CD4-positive, alpha-beta T cell treated with Interleukin-4 for 4 hours (primary cell): ENCODE measurements around the gene MAGI1.

Source experiments
- DNase-seq: peaks from one replicate; pipeline ENCODE4 v3.0.0-alpha.2; 2020

MAGI1 gene

GRCh38 chr3:65785065-65785645, 253.6 kb downstream of the MAGI1 start:
- DNase-seq = peak; percentile 2

DNA sequence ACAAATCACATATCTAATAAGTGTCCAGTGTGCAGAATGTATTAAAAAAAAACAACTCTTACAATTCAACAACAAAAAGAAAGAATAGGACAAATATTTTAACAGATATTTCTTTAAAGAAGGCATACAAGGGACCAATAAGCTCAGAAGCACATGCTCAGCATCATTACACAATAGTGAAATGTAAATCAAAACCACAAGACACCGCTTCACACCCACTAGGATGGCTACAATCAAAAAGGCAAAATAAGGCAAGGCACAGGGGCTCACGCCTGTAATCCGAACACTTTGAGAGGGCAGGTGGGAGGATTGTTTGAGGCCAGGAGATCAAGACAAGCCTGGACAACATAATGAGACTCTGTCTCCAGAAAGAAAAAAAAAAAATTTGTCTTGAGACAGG, 255.6 kb downstream of the MAGI1 start:
- no peak for DNase-seq

DNA sequence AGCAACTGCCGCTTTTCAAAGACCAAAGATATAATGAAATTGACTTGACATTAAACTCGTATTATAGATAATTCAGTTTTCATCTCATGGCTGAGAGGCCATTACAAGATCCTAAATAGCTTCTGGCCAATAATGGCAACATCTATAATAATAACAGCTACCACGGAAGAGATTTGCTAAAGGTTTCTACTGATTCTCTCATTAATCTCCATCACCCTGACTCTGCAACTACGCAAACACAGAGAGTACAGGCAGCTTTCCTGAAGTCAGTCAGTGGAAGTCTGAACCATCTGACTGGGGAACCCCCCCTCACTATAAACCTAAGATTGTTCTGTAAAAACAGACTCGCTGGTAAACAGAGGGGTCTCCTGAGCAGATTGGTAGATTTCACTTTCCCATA, 257.1 kb downstream of the MAGI1 start:
- no peak for DNase-seq

GRCh38 chr3:65779390-65779789, 259.3 kb downstream of the MAGI1 start:
- DNase-seq = no peak

DNA sequence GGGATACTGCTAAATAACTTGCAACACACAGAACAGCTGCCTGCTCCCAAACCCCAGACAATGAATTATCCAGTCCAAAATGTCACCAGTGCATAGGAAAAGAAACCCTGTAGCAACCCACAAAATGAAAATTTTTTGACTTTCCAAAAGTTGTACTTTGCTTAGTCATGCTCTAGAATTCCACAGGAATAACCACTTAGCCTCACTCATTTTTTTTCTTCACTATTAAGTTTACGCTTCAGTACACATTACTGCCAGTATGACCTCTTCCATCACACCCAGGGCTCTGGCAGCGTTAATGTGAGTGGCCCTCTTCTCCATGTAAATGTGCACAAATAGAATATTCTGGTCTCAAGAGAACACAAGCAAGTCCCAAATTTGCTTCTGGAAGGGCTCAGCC, 259.8 kb downstream of the MAGI1 start:
- no peak for DNase-seq

DNA sequence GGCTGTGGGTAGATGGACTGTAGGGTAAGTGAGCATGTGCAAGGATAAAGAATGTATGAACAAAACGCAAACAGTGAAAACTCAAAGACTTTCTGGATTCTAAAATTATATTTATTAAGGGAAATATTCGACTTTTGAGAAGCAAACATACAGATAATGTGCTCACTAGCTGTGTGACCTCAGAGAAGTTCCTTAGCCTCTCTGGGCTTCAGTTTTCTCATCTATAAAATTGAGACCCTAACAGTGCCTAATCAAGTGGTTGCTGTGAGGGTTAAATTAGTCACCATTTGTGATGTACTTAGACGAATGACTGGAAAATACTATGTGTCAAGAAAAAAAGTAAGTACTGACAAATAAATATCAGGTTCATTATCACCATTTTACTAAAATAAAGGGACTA, 261.7 kb downstream of the MAGI1 start:
- DNase-seq = no peak

DNA sequence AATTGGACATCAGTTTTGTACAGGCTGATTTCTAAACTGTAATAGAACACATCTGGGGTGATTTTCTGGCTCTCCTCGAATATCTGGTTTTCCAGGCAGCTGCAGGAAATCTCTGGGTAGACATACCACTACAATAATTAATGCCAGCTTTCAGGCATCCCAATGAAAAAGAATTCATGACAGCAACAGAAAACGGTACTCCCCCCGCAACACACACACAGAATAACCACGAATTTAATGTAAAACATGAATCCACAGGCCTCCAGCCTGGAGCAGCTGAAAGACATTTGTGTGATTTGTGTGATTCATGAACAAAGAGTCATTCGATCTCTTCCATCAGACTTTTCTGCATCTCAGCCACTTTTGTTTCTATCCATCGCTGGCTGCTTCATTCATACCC, 262.2 kb downstream of the MAGI1 start:
- DNase-seq = no peak

GRCh38 chr3:65776081-65776480, 262.6 kb downstream of the MAGI1 start:
- no peak for DNase-seq

DNA sequence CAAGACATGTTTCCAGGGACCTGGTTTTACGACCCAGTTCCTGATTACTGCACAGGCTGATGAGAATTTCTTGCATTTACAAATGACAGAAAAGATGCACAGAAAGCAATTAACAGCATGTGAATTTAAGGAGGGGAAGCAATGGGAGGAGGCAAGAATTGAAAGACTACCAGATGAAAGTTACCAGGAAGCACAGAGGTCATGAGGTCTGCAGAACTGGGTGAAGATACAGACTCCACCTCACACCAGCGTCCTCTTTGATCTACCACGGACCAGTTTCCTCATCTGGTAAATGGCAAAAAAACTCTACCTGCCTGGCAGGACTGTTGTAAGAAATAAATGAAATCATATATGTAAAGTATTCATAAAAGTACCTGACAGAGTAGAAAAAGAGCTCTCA, 266.0 kb downstream of the MAGI1 start:
- no peak for DNase-seq

DNA sequence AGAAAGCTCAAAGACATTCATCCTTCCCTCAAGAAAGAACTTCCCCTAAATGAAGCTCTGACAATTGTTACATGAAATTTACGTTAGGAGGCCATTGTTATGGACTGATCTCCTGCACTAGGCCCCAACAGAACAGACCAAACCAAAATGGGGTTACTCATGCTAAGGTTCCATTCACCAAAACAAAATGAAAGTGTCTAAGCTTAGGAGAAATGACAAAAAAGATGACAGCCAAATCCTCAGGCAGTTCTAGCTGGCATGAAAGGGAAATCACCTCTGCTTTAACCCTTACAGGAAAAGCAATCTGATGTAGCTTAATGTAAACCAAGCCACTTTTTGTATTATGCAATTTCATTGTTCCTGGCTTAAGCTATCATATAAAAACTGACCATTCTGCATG, 271.2 kb downstream of the MAGI1 start:
- DNase-seq = no peak

DNA sequence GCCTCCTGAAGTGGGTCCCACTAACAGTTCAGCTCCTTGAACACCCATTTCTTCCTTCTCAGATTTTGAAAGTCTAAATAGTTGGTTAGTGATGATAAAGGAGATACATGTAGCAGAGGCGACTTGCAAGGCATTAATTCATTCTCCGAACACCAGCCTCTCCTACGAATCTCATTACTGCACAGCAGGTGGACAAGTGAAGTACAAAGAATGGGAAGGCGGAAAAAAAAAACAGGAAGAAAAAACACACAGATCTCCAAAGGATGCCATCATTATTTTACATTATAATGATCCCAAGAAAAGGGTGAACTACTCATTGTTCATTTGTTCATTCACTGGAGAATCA, 276.5 kb downstream of the MAGI1 start:
- DNase-seq = no peak

DNA sequence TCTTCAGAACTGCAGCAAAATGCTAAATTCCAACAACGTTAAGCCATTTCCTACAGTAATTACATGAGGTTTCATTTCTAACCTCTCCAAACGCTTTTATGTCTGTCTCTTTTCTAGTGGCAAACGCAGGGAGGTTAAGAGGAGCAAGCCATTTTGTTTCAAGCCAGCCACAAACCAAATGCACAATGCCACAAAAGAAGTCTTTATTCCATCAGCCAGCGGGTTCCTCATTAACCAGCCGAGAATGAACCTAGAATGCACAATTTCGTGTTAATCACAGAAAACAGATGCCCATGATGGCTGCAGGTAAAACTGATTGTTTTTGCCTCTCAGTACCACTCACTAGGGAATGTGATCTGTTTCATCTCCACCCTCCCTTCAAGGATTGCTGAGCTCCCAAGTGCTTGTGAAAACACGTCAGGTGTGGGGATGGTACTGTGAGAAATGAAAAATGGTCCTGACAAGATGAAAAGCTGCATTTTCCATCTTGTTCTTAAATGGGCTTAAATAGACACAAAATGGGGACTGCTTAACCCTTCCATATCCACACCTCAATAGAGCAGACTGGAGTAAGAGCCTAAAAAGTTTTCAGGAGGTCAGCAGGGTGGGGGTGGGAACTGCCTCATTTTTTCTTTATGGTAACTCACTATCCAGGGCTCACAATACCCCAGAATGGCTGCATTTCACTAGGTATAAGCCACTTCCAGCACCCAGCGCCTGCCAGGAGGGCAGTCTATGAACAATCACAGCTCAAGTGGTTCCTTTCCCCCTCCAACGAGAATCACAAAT, 277.1 kb downstream of the MAGI1 start:
- DNase-seq = no peak

- no peak for DNase-seq
These were observed 279.7 kb downstream of the MAGI1 start for GRCh38 chr3:65758876-65759598.

DNA sequence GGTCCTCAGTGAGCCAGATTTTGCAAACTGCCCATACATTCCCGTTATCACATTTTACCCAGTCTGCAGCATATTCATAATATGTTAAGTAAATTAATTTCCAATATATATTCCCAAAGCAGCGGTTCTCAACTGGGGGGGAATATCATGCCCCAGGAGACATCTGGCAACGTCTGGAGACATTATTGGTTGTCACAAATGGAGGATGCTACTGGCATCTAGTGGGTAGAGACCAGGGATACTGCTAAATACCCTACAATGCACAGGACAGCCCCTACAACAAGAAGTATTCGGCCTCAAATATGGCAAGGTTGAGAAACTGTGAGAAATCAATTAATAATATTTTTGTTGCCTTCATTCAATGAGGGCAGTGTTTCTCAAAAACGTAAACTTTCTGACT, 280.3 kb downstream of the MAGI1 start:
- DNase-seq = no peak

DNA sequence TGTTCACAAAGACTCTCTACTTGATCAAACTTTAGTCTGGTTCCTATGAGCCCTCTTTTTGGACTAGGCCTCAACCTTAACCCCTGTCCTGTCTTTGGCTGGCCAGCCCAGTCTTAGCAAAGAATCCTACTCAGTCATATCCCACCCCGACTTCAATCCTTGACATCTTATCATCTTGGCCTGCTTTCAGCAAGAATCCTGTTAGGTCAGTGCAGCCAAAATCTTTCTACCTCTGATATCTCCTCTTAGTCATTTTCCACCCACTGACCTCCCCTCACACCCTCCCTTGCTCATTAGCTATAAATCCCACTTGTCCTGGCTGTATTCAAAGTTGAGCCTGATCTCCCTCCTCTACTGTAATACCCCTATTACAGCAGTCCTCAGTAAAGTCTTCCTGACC, 286.1 kb downstream of the MAGI1 start:
- no peak for DNase-seq

DNA sequence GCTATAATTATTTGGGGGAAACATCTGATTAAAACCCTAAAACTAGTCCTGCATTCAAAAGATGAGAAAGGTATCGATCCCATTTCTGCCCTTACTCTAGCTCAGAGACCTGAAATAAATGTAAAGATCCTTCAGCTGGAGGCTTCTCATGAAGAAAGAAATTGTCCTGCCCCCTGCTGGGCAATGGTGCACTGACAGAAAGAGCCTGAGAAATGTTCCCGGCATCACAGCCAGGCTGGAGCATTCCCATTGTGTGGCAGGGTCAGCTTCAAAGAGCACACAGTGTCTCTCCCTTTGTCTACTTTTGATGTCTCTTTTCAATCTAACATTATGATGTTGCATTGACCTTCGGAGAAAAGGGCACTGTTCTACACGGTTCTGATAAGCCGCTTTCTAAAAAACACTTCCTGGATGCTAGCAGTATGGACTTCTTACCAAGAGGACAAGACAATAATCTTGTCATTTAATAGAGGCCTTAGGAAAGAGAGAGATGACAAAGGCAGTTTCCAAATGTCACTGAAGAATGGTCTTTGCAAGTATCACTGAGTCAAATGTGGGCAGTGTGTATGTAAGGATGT, 287.5 kb downstream of the MAGI1 start:
- no peak for DNase-seq

DNA sequence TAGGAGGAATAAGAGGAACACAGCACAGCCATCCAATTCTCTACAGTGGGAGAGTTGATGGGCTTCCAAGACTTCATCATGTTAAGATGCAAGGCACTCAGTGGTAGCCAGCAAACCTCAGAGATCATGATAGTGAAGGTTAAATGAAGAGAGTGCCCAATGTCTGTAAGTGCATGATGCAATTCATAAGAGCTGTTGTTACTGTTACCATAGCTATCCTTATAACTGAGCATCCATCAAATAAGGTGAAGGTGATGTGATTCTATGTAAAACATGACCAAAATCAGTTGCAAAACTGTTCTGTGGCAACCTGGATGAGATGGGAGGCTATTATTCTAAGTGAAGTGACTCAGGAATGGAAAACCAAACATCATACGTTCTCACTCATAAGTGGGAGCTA, 289.7 kb downstream of the MAGI1 start:
- no peak for DNase-seq

DNA sequence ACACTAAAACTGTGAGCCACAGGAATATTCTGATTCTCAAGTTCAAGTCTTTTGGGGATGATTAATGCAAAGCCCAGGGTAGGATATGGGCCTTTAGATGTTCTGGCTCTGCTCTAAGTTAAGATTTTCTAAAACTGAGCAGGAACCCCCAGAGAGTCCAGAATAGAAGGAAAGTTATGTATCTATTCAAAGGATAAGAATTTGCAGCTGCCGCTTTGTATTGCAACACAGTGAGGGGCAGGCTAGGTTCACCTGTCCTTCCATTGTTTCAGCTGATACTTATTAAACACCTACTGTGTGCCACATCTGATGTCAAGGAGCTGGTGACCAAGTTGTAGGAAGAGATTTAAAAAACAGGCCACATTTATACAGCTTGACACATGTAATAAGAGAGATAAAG, 290.4 kb downstream of the MAGI1 start:
- no peak for DNase-seq

- DNase-seq = no peak
These were observed 291.9 kb downstream of the MAGI1 start for GRCh38 chr3:65746848-65747247.

GRCh38 chr3:65745306-65745705, 293.4 kb downstream of the MAGI1 start:
- no peak for DNase-seq

DNA sequence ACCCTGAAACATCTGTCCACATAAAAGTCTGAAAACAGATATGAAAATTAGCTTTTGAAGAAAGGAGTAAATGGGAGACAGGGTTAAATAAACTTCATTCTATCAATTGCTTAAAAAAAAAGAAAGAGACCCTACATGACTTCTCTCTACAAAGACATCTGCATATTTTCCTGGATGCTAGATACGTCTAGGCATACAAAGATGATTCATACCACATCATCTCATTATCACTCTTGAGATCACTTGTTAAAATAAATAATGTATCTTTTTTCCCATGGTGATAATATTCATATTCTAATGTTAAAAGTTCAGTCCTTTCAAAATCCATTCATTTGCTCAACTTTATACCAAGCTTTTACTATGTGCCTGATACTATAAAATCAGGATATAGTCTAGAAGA, 295.8 kb downstream of the MAGI1 start:
- DNase-seq = no peak

GRCh38 chr3:65741540-65741939, 297.2 kb downstream of the MAGI1 start:
- DNase-seq = no peak

- DNase-seq = no peak
These were observed 298.7 kb downstream of the MAGI1 start for GRCh38 chr3:65739901-65740541.

DNA sequence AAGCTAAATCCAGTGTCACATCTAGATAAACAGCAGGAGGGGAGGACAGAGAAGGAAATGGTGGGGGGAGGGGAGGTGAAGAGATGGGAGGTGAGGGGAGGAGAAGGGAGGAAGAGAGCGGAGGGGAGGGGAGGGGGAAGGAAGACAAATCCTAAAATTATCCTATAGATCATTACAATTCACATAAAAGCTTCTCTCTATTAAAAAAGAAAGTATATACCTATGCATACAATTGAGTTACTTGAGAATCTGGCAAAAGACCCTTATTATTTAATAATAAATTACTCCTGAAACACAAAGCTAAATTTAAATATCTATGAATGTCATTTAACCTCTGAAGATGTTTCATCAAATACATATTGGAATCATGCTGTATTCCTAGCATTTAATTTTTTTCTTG, 303.9 kb downstream of the MAGI1 start:
- DNase-seq = no peak
